ENCODE results near the gene RBM38.

Gene RBM38

DNA sequence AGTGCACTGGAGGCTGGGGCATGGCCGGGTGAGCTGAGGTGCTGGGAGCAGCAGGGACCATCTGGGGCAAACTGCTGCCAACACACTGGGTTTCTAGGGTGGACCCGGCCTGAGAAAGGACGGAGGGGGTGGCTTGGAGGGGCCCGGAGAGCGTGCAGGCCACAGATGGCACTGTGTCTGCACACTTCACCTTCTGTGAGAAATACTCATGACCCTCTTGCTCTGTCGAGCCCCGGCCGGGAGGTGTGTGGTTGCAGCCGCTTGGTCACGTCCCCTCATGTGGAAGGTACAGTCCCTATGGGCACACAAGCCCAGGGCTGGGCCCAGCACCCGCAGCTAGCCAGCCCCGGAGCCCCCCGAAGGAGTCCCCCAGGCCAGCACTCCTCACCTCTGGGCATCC, 59.7 kb downstream of the RBM38 start:
- H3K79me2 ChIP-seq (ENCODE audit: insufficient read depth, low read length) = no peaks in the 10 kb centered on the region
- TF ChIP-seq, protein P1, sequence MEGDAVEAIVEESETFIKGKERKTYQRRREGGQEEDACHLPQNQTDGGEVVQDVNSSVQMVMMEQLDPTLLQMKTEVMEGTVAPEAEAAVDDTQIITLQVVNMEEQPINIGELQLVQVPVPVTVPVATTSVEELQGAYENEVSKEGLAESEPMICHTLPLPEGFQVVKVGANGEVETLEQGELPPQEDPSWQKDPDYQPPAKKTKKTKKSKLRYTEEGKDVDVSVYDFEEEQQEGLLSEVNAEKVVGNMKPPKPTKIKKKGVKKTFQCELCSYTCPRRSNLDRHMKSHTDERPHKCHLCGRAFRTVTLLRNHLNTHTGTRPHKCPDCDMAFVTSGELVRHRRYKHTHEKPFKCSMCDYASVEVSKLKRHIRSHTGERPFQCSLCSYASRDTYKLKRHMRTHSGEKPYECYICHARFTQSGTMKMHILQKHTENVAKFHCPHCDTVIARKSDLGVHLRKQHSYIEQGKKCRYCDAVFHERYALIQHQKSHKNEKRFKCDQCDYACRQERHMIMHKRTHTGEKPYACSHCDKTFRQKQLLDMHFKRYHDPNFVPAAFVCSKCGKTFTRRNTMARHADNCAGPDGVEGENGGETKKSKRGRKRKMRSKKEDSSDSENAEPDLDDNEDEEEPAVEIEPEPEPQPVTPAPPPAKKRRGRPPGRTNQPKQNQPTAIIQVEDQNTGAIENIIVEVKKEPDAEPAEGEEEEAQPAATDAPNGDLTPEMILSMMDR (IDR thresholded peaks at IDR 0.05; ENCODE audit: borderline replicate concordance, extremely low read depth, low read length, poor library complexity, severe bottlenecking) = no peak
- TF ChIP-seq EZH2 (IDR thresholded peaks at IDR 0.05; ENCODE audit: borderline replicate concordance, low read depth, low read length, severe bottlenecking) = no peak
- H3K27me3 ChIP-seq (ENCODE audit: insufficient read depth, low read length, poor library complexity) = peaks cover 35% of the 10 kb centered on the region
- ATAC-seq (ENCODE audit: insufficient read depth, low read depth) = no peak
- no peak overlapping the region for H2AFZ ChIP-seq (ENCODE audit: low read depth, low read length)
- no peak overlapping the region for H3K4me3 ChIP-seq (ENCODE audit: low read depth in 1 of 2, low read length in 2 of 2)
- no peaks in the 10 kb centered on the region for H3K4me1 ChIP-seq (ENCODE audit: insufficient read depth, low read length)
- no peak overlapping the region for H3K27ac ChIP-seq (ENCODE audit: low read length)
- H3K9me3 ChIP-seq (ENCODE audit: insufficient read depth, low read length, severe bottlenecking) = no peaks in the 10 kb centered on the region
- no peak overlapping the region for H3K4me2 ChIP-seq (ENCODE audit: insufficient read depth, low read length)
- no peaks in the 10 kb centered on the region for H3K36me3 ChIP-seq (ENCODE audit: insufficient read depth, low read length)
- H3K9ac ChIP-seq (ENCODE audit: low read depth, low read length) = no peak overlapping the region
- H4K20me1 ChIP-seq (ENCODE audit: insufficient read depth, low read length) = peaks cover 17% of the 10 kb centered on the region
- DNase-seq = no peak

DNA sequence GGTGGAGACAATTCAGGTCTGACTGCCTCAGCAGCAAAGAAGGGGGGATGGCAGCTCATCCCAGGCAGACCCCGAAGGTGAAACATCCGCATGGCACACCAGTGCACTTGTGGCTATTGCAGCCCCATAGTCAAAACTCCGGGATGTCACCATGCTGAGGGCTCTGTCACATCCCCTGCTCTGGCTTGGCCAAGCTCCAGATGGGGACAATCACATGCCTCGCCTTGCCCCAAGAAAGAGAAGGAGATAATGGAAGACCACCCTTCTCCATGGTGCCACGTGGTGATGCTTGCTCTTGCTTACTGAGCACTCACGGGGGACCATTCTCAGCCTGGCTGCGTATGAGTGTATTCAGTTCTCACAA, 60.2 kb downstream of the RBM38 start:
- no peaks in the 10 kb centered on the region for H3K4me1 ChIP-seq (ENCODE audit: insufficient read depth, low read length)
- H4K20me1 ChIP-seq (ENCODE audit: insufficient read depth, low read length) = peaks cover 17% of the 10 kb centered on the region
- no peak overlapping the region for H3K27ac ChIP-seq (ENCODE audit: low read length)
- H3K9ac ChIP-seq (ENCODE audit: low read depth, low read length) = no peak overlapping the region
- no peak overlapping the region for H3K4me3 ChIP-seq (ENCODE audit: low read depth in 1 of 2, low read length in 2 of 2)
- no peak overlapping the region for H2AFZ ChIP-seq (ENCODE audit: low read depth, low read length)
- H3K4me2 ChIP-seq (ENCODE audit: insufficient read depth, low read length) = no peak overlapping the region
- H3K27me3 ChIP-seq (ENCODE audit: insufficient read depth, low read length, poor library complexity) = peaks cover 33% of the 10 kb centered on the region
- ATAC-seq (ENCODE audit: insufficient read depth, low read depth) (no peak), DNase-seq (no peak)
- H3K36me3 ChIP-seq (ENCODE audit: insufficient read depth, low read length) = no peaks in the 10 kb centered on the region
- TF ChIP-seq, protein P1 (IDR thresholded peaks at IDR 0.05; ENCODE audit: borderline replicate concordance, extremely low read depth, low read length, poor library complexity, severe bottlenecking) = no peak
- TF ChIP-seq EZH2 (IDR thresholded peaks at IDR 0.05; ENCODE audit: borderline replicate concordance, low read depth, low read length, severe bottlenecking) = no peak
- no peaks in the 10 kb centered on the region for H3K79me2 ChIP-seq (ENCODE audit: insufficient read depth, low read length)
- no peaks in the 10 kb centered on the region for H3K9me3 ChIP-seq (ENCODE audit: insufficient read depth, low read length, severe bottlenecking)

DNA sequence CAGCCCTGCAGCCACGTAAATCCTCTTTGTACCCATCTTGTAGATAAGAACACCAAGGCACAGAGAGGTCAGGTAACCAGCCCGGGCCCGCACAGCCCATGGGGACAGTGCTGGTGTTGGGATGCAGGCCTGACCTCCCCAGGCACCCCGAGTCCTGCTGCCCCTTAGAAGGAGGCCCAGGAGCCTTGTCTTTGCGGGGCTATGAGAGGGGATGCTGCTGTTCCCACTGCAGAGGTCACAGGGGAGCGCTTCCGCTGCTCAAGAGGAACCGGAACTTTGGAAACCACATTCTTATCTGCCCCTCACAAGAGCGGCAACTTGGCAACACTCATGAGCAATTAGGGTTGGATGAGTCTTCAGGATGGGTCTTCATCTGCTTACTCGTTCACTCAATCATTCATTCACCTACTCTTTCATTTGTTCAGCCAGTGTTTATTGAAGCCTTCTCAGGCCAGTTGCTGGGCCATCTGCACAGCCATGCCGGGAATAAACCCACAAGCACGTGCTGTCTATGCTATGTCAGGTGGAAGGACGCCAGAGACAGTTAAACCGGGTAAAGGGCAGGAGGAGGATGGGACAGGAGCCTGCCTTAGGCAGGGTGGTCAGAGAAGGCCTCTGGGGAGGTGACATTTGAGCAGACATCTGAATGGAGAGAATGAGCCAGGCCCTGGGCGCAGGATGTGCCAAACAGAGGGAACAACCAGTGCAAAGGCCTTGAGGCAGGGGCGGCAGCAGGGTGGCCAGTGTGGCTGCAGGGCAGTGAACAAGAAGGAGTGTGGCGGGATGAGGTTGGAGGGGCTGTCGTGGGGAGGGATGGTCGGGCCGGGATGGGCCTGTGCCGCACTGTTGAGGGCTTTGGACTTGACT, 60.8 kb downstream of the RBM38 start:
- no peak overlapping the region for H3K4me3 ChIP-seq (ENCODE audit: low read depth in 1 of 2, low read length in 2 of 2)
- no peak overlapping the region for H3K9ac ChIP-seq (ENCODE audit: low read depth, low read length)
- no peak overlapping the region for H3K27ac ChIP-seq (ENCODE audit: low read length)

More for the DNA sequence above, 60.8 kb downstream of the RBM38 start:
- Histone ChIP-seq H3K27me3 (ENCODE audit: insufficient read depth, low read length, poor library complexity) (peaks cover 33% of the 10 kb centered on the region), H3K79me2 (ENCODE audit: insufficient read depth, low read length) (no peaks in the 10 kb centered on the region), H3K9me3 (ENCODE audit: insufficient read depth, low read length, severe bottlenecking) (no peaks in the 10 kb centered on the region), H4K20me1 (ENCODE audit: insufficient read depth, low read length) (peaks cover 17% of the 10 kb centered on the region), H3K4me1 (ENCODE audit: insufficient read depth, low read length) (no peaks in the 10 kb centered on the region), H3K4me2 (ENCODE audit: insufficient read depth, low read length) (no peak overlapping the region), H3K36me3 (ENCODE audit: insufficient read depth, low read length) (no peaks in the 10 kb centered on the region), H2AFZ (ENCODE audit: low read depth, low read length) (no peak overlapping the region)
- ATAC-seq (ENCODE audit: insufficient read depth, low read depth) (no peak), DNase-seq (no peak)
- no peak for TF ChIP-seq EZH2 (IDR thresholded peaks at IDR 0.05; ENCODE audit: borderline replicate concordance, low read depth, low read length, severe bottlenecking)
- TF ChIP-seq, protein P1 (IDR thresholded peaks at IDR 0.05; ENCODE audit: borderline replicate concordance, extremely low read depth, low read length, poor library complexity, severe bottlenecking) = no peak

All from DND-41 (cell line).